Astrocyte (in vitro differentiated cells and primary cell): ENCODE results near the gene FBXL14. TPM values are rescaled to one million over a fixed set of nuclear protein-coding genes. Genes with fewer than 3 reads are reported as not detected.

ENCODE experiments used
- DNase-seq: peaks from one replicate; pipeline ENCODE4 v3.0.0-alpha.2; 2010; ENCODE audit warnings: low read depth
- FAIRE-seq: peaks from 2 replicates; lab custom pipeline; 2011; peaks lifted over from hg19 to GRCh38; lab: Jason Lieb, UNC
- H2AFZ ChIP-seq: 2 replicates; pipeline ENCODE4 v1.6.0; 2012; ENCODE audit warnings: low read depth, low read length, inconsistent platforms
- H3K27ac ChIP-seq: 2 replicates; pipeline ENCODE4 v1.5.1; 2011; ENCODE audit warnings: low read depth, low read length, inconsistent platforms
- H3K27me3 ChIP-seq: 2 replicates; pipeline ENCODE4 v1.6.0; 2011; ENCODE audit warnings: low read length, inconsistent platforms; ENCODE audit not compliant: insufficient read depth
- H3K36me3 ChIP-seq: 2 replicates; pipeline ENCODE4 v1.5.1; 2011; ENCODE audit warnings: low read length, inconsistent platforms; ENCODE audit not compliant: insufficient read depth
- H3K4me1 ChIP-seq: 2 replicates; pipeline ENCODE4 v1.5.1; 2011; ENCODE audit warnings: low read length, inconsistent platforms; ENCODE audit not compliant: insufficient read depth
- H3K4me2 ChIP-seq: 2 replicates; pipeline ENCODE4 v1.6.0; 2012; ENCODE audit warnings: low read length, inconsistent platforms
- H3K4me3 ChIP-seq: 2 replicates; pipeline ENCODE4 v1.5.1; 2011; ENCODE audit warnings: low read depth, mild to moderate bottlenecking, low read length, inconsistent platforms; ENCODE audit not compliant: insufficient read depth
- H3K79me2 ChIP-seq: 2 replicates; pipeline ENCODE4 v1.6.0; 2012; ENCODE audit warnings: mild to moderate bottlenecking, low read length, inconsistent platforms; ENCODE audit not compliant: insufficient read depth
- H3K9ac ChIP-seq: 2 replicates; pipeline ENCODE4 v1.6.0; 2012; ENCODE audit warnings: mild to moderate bottlenecking, low read length, inconsistent platforms
- H3K9me3 ChIP-seq: 2 replicates; pipeline ENCODE4 v1.5.1; 2012; ENCODE audit warnings: low read depth, mild to moderate bottlenecking, low read length, inconsistent platforms; ENCODE audit not compliant: insufficient read depth
- H4K20me1 ChIP-seq: 2 replicates; pipeline ENCODE4 v1.6.0; 2012; ENCODE audit warnings: low read length, inconsistent platforms; ENCODE audit not compliant: insufficient read depth
- H3K27ac Mint-ChIP-seq: one replicate; pipeline ENCODE4 v1.8.0; 2021; ENCODE audit warnings: mild to moderate bottlenecking, mixed read lengths; ENCODE audit not compliant: unreplicated experiment
- H3K27me3 Mint-ChIP-seq: one replicate; pipeline ENCODE4 v1.8.0; 2021; ENCODE audit warnings: low read depth, mixed read lengths; ENCODE audit not compliant: unreplicated experiment
- H3K36me3 Mint-ChIP-seq: one replicate; pipeline ENCODE4 v1.8.0; 2021; ENCODE audit warnings: low read depth, mixed read lengths; ENCODE audit not compliant: unreplicated experiment
- H3K4me1 Mint-ChIP-seq: one replicate; pipeline ENCODE4 v1.8.0; 2021; ENCODE audit warnings: low read depth, mixed read lengths; ENCODE audit not compliant: unreplicated experiment
- H3K4me3 Mint-ChIP-seq: one replicate; pipeline ENCODE4 v1.8.0; 2021; ENCODE audit warnings: mild to moderate bottlenecking, moderate library complexity, mixed read lengths; ENCODE audit not compliant: unreplicated experiment
- H3K9me3 Mint-ChIP-seq: one replicate; pipeline ENCODE4 v1.8.0; 2021; ENCODE audit warnings: mild to moderate bottlenecking, mixed read lengths; ENCODE audit not compliant: unreplicated experiment
- CTCF ChIP-seq: IDR thresholded peaks from 2 replicates; pipeline ENCODE4 v1.5.1; 2011; ENCODE audit warnings: low read depth, mild to moderate bottlenecking, inconsistent platforms, low read length, moderate library complexity; ENCODE audit not compliant: insufficient read depth
- EZH2 ChIP-seq: IDR thresholded peaks from 2 replicates; pipeline ENCODE4 v1.6.1; 2012; ENCODE audit warnings: mild to moderate bottlenecking, low read length, inconsistent platforms; ENCODE audit not compliant: insufficient read depth
- total RNA-seq: library from RNA; stranded (reverse); gene quantifications from 2 replicates; pipeline ENCODE4 v1.2.1, GENCODE V29; 2021

FBXL14 gene
- total RNA-seq, 1 donor from 2014 or later, result 9.2 TPM

DNA sequence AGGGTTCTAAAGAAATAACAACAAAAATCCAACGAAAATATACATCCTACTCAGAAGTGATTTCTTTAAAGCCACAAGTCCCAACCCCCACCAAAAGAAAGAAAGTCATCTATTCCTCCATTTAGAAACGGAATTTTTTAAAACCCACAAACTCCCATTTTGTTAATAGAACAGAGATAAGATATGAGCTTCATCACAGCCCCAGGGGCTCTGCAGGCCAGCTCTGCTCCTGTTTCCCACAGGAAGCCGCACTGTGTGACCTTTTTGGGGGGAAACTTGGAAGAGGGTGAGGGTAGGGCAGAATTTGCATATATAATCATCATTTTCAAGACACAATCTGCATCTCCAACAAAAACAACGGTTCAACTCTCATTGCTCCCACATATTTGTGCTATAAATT lies 2.8 kb downstream of the FBXL14 start:
- H3K36me3 ChIP-seq, result no peaks in the 10 kb centered on the region
- H3K27ac ChIP-seq, result peak overlapping the region; percentile 59
- H3K36me3 Mint-ChIP-seq, result peaks cover 2% of the 10 kb centered on the region
- H3K4me1 Mint-ChIP-seq, result peaks cover 49% of the 10 kb centered on the region
- no peaks in the 10 kb centered on the region for H3K9me3 ChIP-seq
- peaks cover 54% of the 10 kb centered on the region for H4K20me1 ChIP-seq
- no peaks in the 10 kb centered on the region for H3K27me3 Mint-ChIP-seq
- TF ChIP-seq EZH2, result no peak
- TF ChIP-seq CTCF, result no peak
- peak overlapping the region; percentile 56 for H3K4me3 ChIP-seq
- peaks cover 66% of the 10 kb centered on the region for H3K4me1 ChIP-seq
- peaks cover 76% of the 10 kb centered on the region for H3K79me2 ChIP-seq
- peak overlapping the region; percentile 96 for H3K27ac Mint-ChIP-seq
- peak overlapping the region; percentile 98 for H3K4me2 ChIP-seq
- DNase-seq (no peak), FAIRE-seq (no peak)
- peak overlapping the region; percentile 86 for H3K4me3 Mint-ChIP-seq
- H3K9ac ChIP-seq, result peak overlapping the region; percentile 62
- no peaks in the 10 kb centered on the region for H3K27me3 ChIP-seq
- no peaks in the 10 kb centered on the region for H3K9me3 Mint-ChIP-seq
- no peak overlapping the region for H2AFZ ChIP-seq

GRCh38 chr12:1591034-1591433 lies 3.3 kb downstream of the FBXL14 start:
- H3K27ac Mint-ChIP-seq, result peak overlapping the region; percentile 78
- H3K4me3 Mint-ChIP-seq, result peak overlapping the region; percentile 86
- no peaks in the 10 kb centered on the region for H3K27me3 Mint-ChIP-seq

More at GRCh38 chr12:1591034-1591433, 3.3 kb downstream of the FBXL14 start:
- TF ChIP-seq CTCF (no peak), EZH2 (no peak)
- H2AFZ ChIP-seq, result no peak overlapping the region
- Mint-ChIP-seq H3K4me1 (peaks cover 46% of the 10 kb centered on the region), H3K36me3 (peaks cover 2% of the 10 kb centered on the region), H3K9me3 (no peaks in the 10 kb centered on the region)
- peak overlapping the region; percentile 98 for H3K4me2 ChIP-seq
- H3K9me3 ChIP-seq, result no peaks in the 10 kb centered on the region
- H3K27ac ChIP-seq, result peak overlapping the region; percentile 50
- peaks cover 64% of the 10 kb centered on the region for H3K4me1 ChIP-seq
- H4K20me1 ChIP-seq, result peaks cover 54% of the 10 kb centered on the region
- peak overlapping the region; percentile 56 for H3K4me3 ChIP-seq
- H3K9ac ChIP-seq, result peak overlapping the region; percentile 67
- H3K27me3 ChIP-seq, result no peaks in the 10 kb centered on the region
- no peak for DNase-seq
- no peak for FAIRE-seq
- peaks cover 77% of the 10 kb centered on the region for H3K79me2 ChIP-seq
- no peaks in the 10 kb centered on the region for H3K36me3 ChIP-seq
